HG03175 (cell line): Measurements from ENCODE around the gene RPTOR.
"Not testable (repeated sequence)": the region's sequence is repeated elsewhere in the genome, so short reads cannot be mapped to it uniquely, and the experiment has no call there.

Experiments used
- ATAC-seq: cut with Tn5 transposase; IDR thresholded peaks from one replicate; pipeline ENCODE4 v1.9.1; 2021; ENCODE audit warnings: mild to moderate bottlenecking, moderate library complexity; ENCODE audit not compliant: unreplicated experiment

Gene RPTOR

GRCh38 chr17:80737106-80738019 is 192.7 kb downstream of the RPTOR start:
- ATAC-seq: peak; percentile 84

GRCh38 chr17:80738020-80738808 is 193.6 kb downstream of the RPTOR start:
- ATAC-seq: peak; percentile 6

- no peak for ATAC-seq
These were observed 194.5 kb downstream of the RPTOR start for GRCh38 chr17:80738987-80739730.

- no peak for ATAC-seq
These were observed 195.5 kb downstream of the RPTOR start for GRCh38 chr17:80740141-80740540.

- no peak for ATAC-seq
These were observed 197.5 kb downstream of the RPTOR start for GRCh38 chr17:80742091-80742490.

- ATAC-seq: no peak
These were observed 198.0 kb downstream of the RPTOR start for GRCh38 chr17:80742581-80743180.

GRCh38 chr17:80743181-80743771 is 198.6 kb downstream of the RPTOR start:
- no peak for ATAC-seq

- ATAC-seq: not testable (repeated sequence)
These were observed 199.3 kb downstream of the RPTOR start for GRCh38 chr17:80743973-80744372.

- ATAC-seq: not testable (repeated sequence)
These were observed 200.1 kb downstream of the RPTOR start for GRCh38 chr17:80744725-80745124.

GRCh38 chr17:80745183-80745582 is 200.5 kb downstream of the RPTOR start:
- ATAC-seq: no peak

GRCh38 chr17:80746262-80746935 is 201.8 kb downstream of the RPTOR start:
- ATAC-seq: no peak

- ATAC-seq: no peak
These were observed 202.8 kb downstream of the RPTOR start for GRCh38 chr17:80747469-80747868.

- no peak for ATAC-seq
These were observed 205.0 kb downstream of the RPTOR start for GRCh38 chr17:80749611-80750010.

GRCh38 chr17:80750263-80750662 is 205.6 kb downstream of the RPTOR start:
- ATAC-seq: no peak

GRCh38 chr17:80751070-80751945 is 206.7 kb downstream of the RPTOR start:
- no peak for ATAC-seq

- no peak for ATAC-seq
These were observed 207.4 kb downstream of the RPTOR start for GRCh38 chr17:80751946-80752581.

- no peak for ATAC-seq
These were observed 209.2 kb downstream of the RPTOR start for GRCh38 chr17:80753685-80754345.

GRCh38 chr17:80754846-80755245 is 210.2 kb downstream of the RPTOR start:
- no peak for ATAC-seq
